Subcutaneous abdominal adipose tissue (tissue), 5 donors: ENCODE data around the gene TSPAN6.
A peak's percentile ranks its signal among the peaks of the same experiment; 100 is the strongest.

Experiments
- H3K27ac ChIP-seq: one replicate; pipeline ENCODE4 v1.7.0; 2013; ENCODE audit warnings: low read depth, mild to moderate bottlenecking, inconsistent platforms, low read length, moderate library complexity
- H3K27me3 ChIP-seq, 5 donors: one replicate each; pipeline ENCODE4 v1.7.0; 2013; ENCODE audit warnings: low read length in 5 of 5, inconsistent platforms in 1 of 5; ENCODE audit not compliant: control insufficient read depth in 5 of 5, insufficient read depth in 4 of 5
- H3K36me3 ChIP-seq, 5 donors: one replicate each; pipeline ENCODE4 v1.7.0; 2013; ENCODE audit warnings: low read length in 5 of 5; ENCODE audit not compliant: control insufficient read depth in 5 of 5, insufficient read depth in 5 of 5
- H3K4me1 ChIP-seq, 5 donors: one replicate each; pipeline ENCODE4 v1.7.0; 2013; ENCODE audit warnings: low read length in 5 of 5, mild to moderate bottlenecking in 3 of 5, moderate library complexity in 1 of 5; ENCODE audit not compliant: control insufficient read depth in 5 of 5, insufficient read depth in 5 of 5
- H3K4me3 ChIP-seq, 5 donors: one replicate each; pipeline ENCODE4 v1.7.0; 2013; ENCODE audit warnings: low read length in 5 of 5, low read depth in 1 of 5
- H3K9ac ChIP-seq, 5 donors: one replicate each; pipeline ENCODE4 v1.7.0; 2013; ENCODE audit warnings: low read length in 5 of 5, mild to moderate bottlenecking in 4 of 5, moderate library complexity in 3 of 5
- H3K9me3 ChIP-seq, 5 donors: one replicate each; pipeline ENCODE4 v1.7.0; 2013; ENCODE audit warnings: low read length in 5 of 5; ENCODE audit not compliant: control insufficient read depth in 5 of 5
- donor health status: healthy.
- donor health status: healthy.
- donor health status: healthy.
- donor health status: healthy.
- donor health status: healthy.

Gene TSPAN6

GRCh38 chrX:100635989-100636320 is 651 bp downstream of the TSPAN6 start:
- H3K9ac ChIP-seq, result peak overlapping the region; percentile 57 to 82 (median 73)
- H3K36me3 ChIP-seq, result peaks cover 0 to 8% (median 0%) of the 10 kb centered on the region in 5 donors
- no peaks in the 10 kb centered on the region for H3K9me3 ChIP-seq
- H3K4me3 ChIP-seq, result peak overlapping the region; percentile 62 to 80 (median 72)
- peaks cover 0 to 14% (median 4%) of the 10 kb centered on the region in 5 donors for H3K4me1 ChIP-seq
- H3K27ac ChIP-seq, result peak overlapping the region; percentile 82
- peaks cover 0 to 22% (median 5%) of the 10 kb centered on the region in 5 donors for H3K27me3 ChIP-seq

- H3K9ac ChIP-seq, result no peak overlapping the region
- peaks cover 0 to 22% (median 5%) of the 10 kb centered on the region in 5 donors for H3K27me3 ChIP-seq
- H3K9me3 ChIP-seq, result no peaks in the 10 kb centered on the region
- peaks cover 0 to 8% (median 0%) of the 10 kb centered on the region in 5 donors for H3K36me3 ChIP-seq
- H3K4me1 ChIP-seq, result peaks cover 0 to 14% (median 9%) of the 10 kb centered on the region in 5 donors
- H3K4me3 ChIP-seq, result peak overlapping the region in 1 of 5 donors; percentile 62
- H3K27ac ChIP-seq, result no peak overlapping the region
Observed at GRCh38 chrX:100635040-100635439, 1.6 kb downstream of the TSPAN6 start.

- Histone ChIP-seq H3K4me3 (no peak overlapping the region), H3K9me3 (no peaks in the 10 kb centered on the region), H3K9ac (no peak overlapping the region), H3K27ac (no peak overlapping the region), H3K27me3 (peaks cover 0 to 2% (median 0%) of the 10 kb centered on the region in 5 donors), H3K36me3 (peaks cover 0 to 4% (median 0%) of the 10 kb centered on the region in 5 donors), H3K4me1 (peaks cover 0 to 4% (median 0%) of the 10 kb centered on the region in 5 donors)
Observed at GRCh38 chrX:100625985-100626491, 10.6 kb downstream of the TSPAN6 start.

- no peak overlapping the region for H3K4me3 ChIP-seq
Observed at GRCh38 chrX:100623001-100623400, 13.6 kb downstream of the TSPAN6 start.

GRCh38 chrX:100615005-100615404 is 21.6 kb downstream of the TSPAN6 start:
- Histone ChIP-seq H3K9ac (no peak overlapping the region), H3K4me3 (no peak overlapping the region), H3K9me3 (no peaks in the 10 kb centered on the region), H3K36me3 (no peaks in the 10 kb centered on the region), H3K27ac (no peak overlapping the region), H3K27me3 (peaks cover 0 to 13% (median 6%) of the 10 kb centered on the region in 5 donors), H3K4me1 (peaks cover 0 to 7% (median 0%) of the 10 kb centered on the region in 5 donors)

More at GRCh38 chrX:100623001-100623400, 13.6 kb downstream of the TSPAN6 start:
- no peaks in the 10 kb centered on the region for H3K4me1 ChIP-seq
- H3K36me3 ChIP-seq, result no peaks in the 10 kb centered on the region
- H3K9me3 ChIP-seq, result no peaks in the 10 kb centered on the region
- no peak overlapping the region for H3K27ac ChIP-seq
- H3K9ac ChIP-seq, result no peak overlapping the region
- no peaks in the 10 kb centered on the region for H3K27me3 ChIP-seq

- Histone ChIP-seq H3K9ac (no peak overlapping the region), H3K4me3 (no peak overlapping the region), H3K36me3 (no peaks in the 10 kb centered on the region), H3K27ac (no peak overlapping the region), H3K27me3 (peaks cover 0 to 17% (median 6%) of the 10 kb centered on the region in 5 donors), H3K4me1 (peaks cover 0 to 7% (median 0%) of the 10 kb centered on the region in 5 donors), H3K9me3 (no peaks in the 10 kb centered on the region)
Observed at GRCh38 chrX:100611951-100612350, 24.7 kb downstream of the TSPAN6 start.

- H3K4me1 ChIP-seq, result peaks cover 0 to 6% (median 4%) of the 10 kb centered on the region in 5 donors
- no peaks in the 10 kb centered on the region for H3K9me3 ChIP-seq
- peaks cover 0 to 11% (median 4%) of the 10 kb centered on the region in 5 donors for H3K27me3 ChIP-seq
- no peak overlapping the region for H3K27ac ChIP-seq
- no peak overlapping the region for H3K4me3 ChIP-seq
- no peak overlapping the region for H3K9ac ChIP-seq
- no peaks in the 10 kb centered on the region for H3K36me3 ChIP-seq
Observed at GRCh38 chrX:100609591-100609990, 27.0 kb downstream of the TSPAN6 start.

GRCh38 chrX:100606753-100607152 is 29.9 kb downstream of the TSPAN6 start:
- Histone ChIP-seq H3K27me3 (peaks cover 0 to 8% (median 0%) of the 10 kb centered on the region in 5 donors), H3K4me3 (no peak overlapping the region), H3K36me3 (no peaks in the 10 kb centered on the region), H3K9me3 (no peaks in the 10 kb centered on the region), H3K9ac (no peak overlapping the region), H3K4me1 (peaks cover 0 to 5% (median 0%) of the 10 kb centered on the region in 5 donors), H3K27ac (no peak overlapping the region)

GRCh38 chrX:100600758-100601157 is 35.8 kb downstream of the TSPAN6 start:
- Histone ChIP-seq H3K36me3 (no peaks in the 10 kb centered on the region), H3K4me3 (no peak overlapping the region), H3K4me1 (peaks cover 0 to 12% (median 3%) of the 10 kb centered on the region in 5 donors), H3K27ac (no peak overlapping the region), H3K9me3 (no peaks in the 10 kb centered on the region), H3K9ac (no peak overlapping the region), H3K27me3 (peaks cover 0 to 8% (median 0%) of the 10 kb centered on the region in 5 donors)

- H3K9me3 ChIP-seq, result no peaks in the 10 kb centered on the region
- no peak overlapping the region for H3K9ac ChIP-seq
- peaks cover 0 to 12% (median 3%) of the 10 kb centered on the region in 5 donors for H3K4me1 ChIP-seq
- peaks cover 0 to 4% (median 0%) of the 10 kb centered on the region in 5 donors for H3K27me3 ChIP-seq
- no peak overlapping the region for H3K4me3 ChIP-seq
- H3K36me3 ChIP-seq, result no peaks in the 10 kb centered on the region
- H3K27ac ChIP-seq, result no peak overlapping the region
Observed at GRCh38 chrX:100600340-100600739, 36.3 kb downstream of the TSPAN6 start.
